ENCODE results near the gene DDRGK1.
A peak's percentile ranks its signal among the peaks of the same experiment; 100 is the strongest.
"Not testable (repeated sequence)": the region's sequence is repeated elsewhere in the genome, so short reads cannot be mapped to it uniquely, and the experiment has no call there.

Gene DDRGK1

GRCh38 chr20:3166338-3166912 lies 38.1 kb downstream of the DDRGK1 start:
- no peak for DNase-seq

GRCh38 chr20:3165473-3166337 lies 38.8 kb downstream of the DDRGK1 start:
- DNase-seq, result peak in 7 of 51 donors; percentile 13 to 40 (median 24)

GRCh38 chr20:3164763-3165410 lies 39.6 kb downstream of the DDRGK1 start:
- DNase-seq, result no peak

- DNase-seq, result no peak
Observed at GRCh38 chr20:3164043-3164762, 40.3 kb downstream of the DDRGK1 start.

GRCh38 chr20:3163099-3164042 lies 41.1 kb downstream of the DDRGK1 start:
- no peak for DNase-seq

- DNase-seq, result peak in 1 of 51 donors; percentile 17
Observed at GRCh38 chr20:3162080-3162611, 42.3 kb downstream of the DDRGK1 start.

- DNase-seq, result no peak
Observed at GRCh38 chr20:3161316-3162079, 43.0 kb downstream of the DDRGK1 start.

GRCh38 chr20:3160418-3160817 lies 44.1 kb downstream of the DDRGK1 start:
- no peak for DNase-seq

- no peak for DNase-seq
Observed at GRCh38 chr20:3158968-3159431, 45.5 kb downstream of the DDRGK1 start.

- no peak for DNase-seq
Observed at GRCh38 chr20:3157817-3158216, 46.7 kb downstream of the DDRGK1 start.

GRCh38 chr20:3156811-3157619 lies 47.5 kb downstream of the DDRGK1 start:
- DNase-seq, result no peak

GRCh38 chr20:3152057-3152644 lies 52.3 kb downstream of the DDRGK1 start:
- DNase-seq, result not testable (repeated sequence)

- DNase-seq, result no peak
Observed at GRCh38 chr20:3150908-3151307, 53.6 kb downstream of the DDRGK1 start.

- DNase-seq, result peak in 1 of 51 donors; percentile 57
Observed at GRCh38 chr20:3146732-3147341, 57.6 kb downstream of the DDRGK1 start.

GRCh38 chr20:3141757-3142156 lies 62.7 kb downstream of the DDRGK1 start:
- DNase-seq, result no peak

Data from hypothalamus (tissue), 51 donors.